ENCODE measurements around the gene DOCK4. TPM values are rescaled to one million over a fixed set of nuclear protein-coding genes. Genes with fewer than 3 reads are reported as not detected.

DOCK4 gene
- total RNA-seq: 10 to 100 TPM; 14.0 to 48.1 (median 30.9) TPM

GRCh38 chr7:112206238-112206990, at the start of gene DOCK4, which contains the start of gene ZNF277:
Gene DOCK4, minus strand, starts transcription at chr7:112206399. Its CDS starts 261 bp downstream, at chr7:112206138.
Gene ZNF277, plus strand, starts transcription at chr7:112206695. Its CDS starts 22 bp downstream, at chr7:112206717.
- intact Hi-C loops (cut with DNase I): loop anchor here (10.0 kb wide), 2 partner anchors 178 to 248 kb away; partner anchors contain the start of gene IFRD1
- DNase-seq: peak; percentile 98 to 99
- WGBS, 2 donors: 0 to 1% methylated on average over 24 to 36 of the region's 67 CpGs
- Histone ChIP-seq H3K4me3 (replicated peaks in 1 of 3) (peak within 1 kb of the TSS; percentile 78 to 93 (median 80)), H3K27ac (peak within 1 kb of the TSS; percentile 34 to 82 (median 73)), H3K27me3 (no peaks in the 10 kb centered on the region), H3K4me1 (peaks cover 10 to 18% of the 10 kb centered on the region in 2 donors), H3K9me3 (no peaks in the 10 kb centered on the region), H3K36me3 (no peaks in the 10 kb centered on the region)
- peak; percentile 29 to 97 for TF ChIP-seq POLR2A (IDR thresholded peaks at IDR 0.05)
- TF ChIP-seq CTCF (IDR thresholded peaks at IDR 0.05): peak in 1 of 6 experiments; percentile 4

GRCh38 chr7:112255388-112255720, 49.2 kb upstream of the DOCK4 start:
- H3K27me3 ChIP-seq: no peaks in the 10 kb centered on the region
- H3K36me3 ChIP-seq: no peaks in the 10 kb centered on the region
- H3K9me3 ChIP-seq: no peaks in the 10 kb centered on the region
- intact Hi-C loops (cut with DNase I): no loop called here
- no peak overlapping the region for H3K27ac ChIP-seq
- H3K4me3 ChIP-seq (replicated peaks in 1 of 3): no peak overlapping the region
- H3K4me1 ChIP-seq: peaks cover 8 to 14% of the 10 kb centered on the region in 2 donors
- TF ChIP-seq POLR2A (IDR thresholded peaks at IDR 0.05) (no peak), CTCF (IDR thresholded peaks at IDR 0.05) (no peak)
- no peak for DNase-seq

- Histone ChIP-seq H3K27ac (no peak overlapping the region), H3K27me3 (no peaks in the 10 kb centered on the region), H3K36me3 (no peaks in the 10 kb centered on the region), H3K4me3 (replicated peaks in 1 of 3) (no peak overlapping the region), H3K4me1 (peaks cover 8 to 14% of the 10 kb centered on the region in 2 donors), H3K9me3 (no peaks in the 10 kb centered on the region)
- no peak for TF ChIP-seq POLR2A (IDR thresholded peaks at IDR 0.05)
- no peak for TF ChIP-seq CTCF (IDR thresholded peaks at IDR 0.05)
- peak in 1 of 2 donors; percentile 12 for DNase-seq
- WGBS, 2 donors: 88 to 90% methylated on average over 6 of the region's 6 CpGs
- intact Hi-C loops (cut with DNase I): no loop called here
These were observed 48.6 kb upstream of the DOCK4 start for GRCh38 chr7:112254709-112255387.

GRCh38 chr7:112254156-112254555, 48.0 kb upstream of the DOCK4 start:
- intact Hi-C loops (cut with DNase I): no loop called here
- no peak for DNase-seq
- 38 to 47% methylated on average over 1 of the region's 1 CpG for WGBS, 2 donors
- Histone ChIP-seq H3K27me3 (no peaks in the 10 kb centered on the region), H3K9me3 (no peaks in the 10 kb centered on the region), H3K4me1 (peaks cover 8 to 14% of the 10 kb centered on the region in 2 donors), H3K36me3 (no peaks in the 10 kb centered on the region), H3K27ac (no peak overlapping the region), H3K4me3 (replicated peaks in 1 of 3) (no peak overlapping the region)
- no peak for TF ChIP-seq POLR2A (IDR thresholded peaks at IDR 0.05)
- TF ChIP-seq CTCF (IDR thresholded peaks at IDR 0.05): no peak

GRCh38 chr7:112252691-112253090, 46.5 kb upstream of the DOCK4 start:
- intact Hi-C loops (cut with DNase I): no loop called here
- no peaks in the 10 kb centered on the region for H3K27me3 ChIP-seq
- no peak overlapping the region for H3K27ac ChIP-seq
- WGBS, 2 donors: 64 to 74% methylated on average over 3 of the region's 3 CpGs
- H3K9me3 ChIP-seq: no peaks in the 10 kb centered on the region
- no peak for TF ChIP-seq CTCF (IDR thresholded peaks at IDR 0.05)
- no peak for TF ChIP-seq POLR2A (IDR thresholded peaks at IDR 0.05)
- H3K4me1 ChIP-seq: peaks cover 8 to 14% of the 10 kb centered on the region in 2 donors
- H3K4me3 ChIP-seq (replicated peaks in 1 of 3): no peak overlapping the region
- DNase-seq: no peak
- H3K36me3 ChIP-seq: no peaks in the 10 kb centered on the region

Measured in thyroid gland (tissue), 4 donors.